Activated naive CD4-positive, alpha-beta T cell treated with anti-CD3 and anti-CD28 coated beads, Interleukin-2, amount 50 U/mL, for 72 hours (primary cell): ENCODE results near the gene GABRD. TPM values are rescaled to one million over a fixed set of nuclear protein-coding genes. Genes with fewer than 3 reads are reported as not detected.

ENCODE experiments used
- ATAC-seq, 2 donors: fragments of 150-1000 bp; cut with Tn5 transposase; 2 replicates each; pipeline ENCODE4 v1.10.0; 2021; ENCODE audit warnings: mild to moderate bottlenecking in 2 of 2, moderate library complexity in 2 of 2
- DNase-seq, 2 donors: peaks; one replicate each; pipeline ENCODE4 v3.0.0; 2021 to 2022; ENCODE audit warnings: low spot score in 2 of 2
- H3K27ac Mint-ChIP-seq, 2 donors: one replicate each; pipeline ENCODE4 v1.8.0; 2022; ENCODE audit warnings: mild to moderate bottlenecking in 2 of 2, mixed read lengths in 2 of 2
- H3K36me3 Mint-ChIP-seq, 2 donors: one replicate each; pipeline ENCODE4 v1.8.0; 2022; ENCODE audit warnings: mixed read lengths in 2 of 2
- H3K9me3 Mint-ChIP-seq, 2 donors: one replicate each; pipeline ENCODE4 v1.8.0; 2022; ENCODE audit warnings: mixed read lengths in 2 of 2
- total RNA-seq, 2 donors: library from RNA; stranded (reverse); gene quantifications; one replicate each; pipeline ENCODE4 v1.2.3, GENCODE V29; 2022

The GABRD gene
- total RNA-seq, 2 donors from 2014 or later = not detected

DNA sequence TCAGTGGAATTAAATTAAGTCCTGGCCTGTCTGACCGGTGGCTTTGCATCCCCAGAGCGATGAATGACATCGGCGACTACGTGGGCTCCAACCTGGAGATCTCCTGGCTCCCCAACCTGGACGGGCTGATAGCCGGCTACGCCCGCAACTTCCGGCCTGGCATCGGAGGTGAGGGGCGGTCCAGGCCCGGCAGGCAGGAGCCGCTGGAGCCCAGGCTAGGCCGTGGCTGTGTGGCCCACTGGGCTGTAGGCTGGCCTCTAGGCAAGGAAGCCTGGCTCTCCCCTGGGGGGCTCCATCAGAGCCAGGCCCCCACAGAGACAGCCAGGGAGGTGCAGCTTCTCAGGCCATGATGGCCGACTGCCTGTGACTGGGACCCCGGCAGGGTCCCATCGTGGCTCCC lies 5.7 kb downstream of the GABRD start:
- DNase-seq (no peak), ATAC-seq (no peak)
- Mint-ChIP-seq H3K9me3 (no peaks in the 10 kb centered on the region), H3K36me3 (no peaks in the 10 kb centered on the region), H3K27ac (no peak overlapping the region)

- Mint-ChIP-seq H3K27ac (no peak overlapping the region), H3K9me3 (no peaks in the 10 kb centered on the region), H3K36me3 (no peaks in the 10 kb centered on the region)
- ATAC-seq = peak; percentile 24 to 57
- no peak for DNase-seq
Observed at GRCh38 chr1:2025491-2025981, 6.4 kb downstream of the GABRD start.

GRCh38 chr1:2027961-2028583 lies 8.9 kb downstream of the GABRD start:
- no peak for DNase-seq
- Mint-ChIP-seq H3K36me3 (no peaks in the 10 kb centered on the region), H3K9me3 (no peaks in the 10 kb centered on the region), H3K27ac (no peak overlapping the region)
- no peak for ATAC-seq

- ATAC-seq (no peak), DNase-seq (no peak)
- Mint-ChIP-seq H3K36me3 (no peaks in the 10 kb centered on the region), H3K27ac (no peak overlapping the region), H3K9me3 (no peaks in the 10 kb centered on the region)
Observed at GRCh38 chr1:2028870-2029560, 9.9 kb downstream of the GABRD start.

- H3K27ac Mint-ChIP-seq = no peak overlapping the region
- ATAC-seq (no peak), DNase-seq (no peak)
- no peaks in the 10 kb centered on the region for H3K36me3 Mint-ChIP-seq
- H3K9me3 Mint-ChIP-seq = no peaks in the 10 kb centered on the region
Observed at GRCh38 chr1:2029561-2029960, 10.4 kb downstream of the GABRD start.

GRCh38 chr1:2030076-2030871 lies 11.1 kb downstream of the GABRD start:
- Mint-ChIP-seq H3K9me3 (no peaks in the 10 kb centered on the region), H3K36me3 (no peaks in the 10 kb centered on the region), H3K27ac (no peak overlapping the region)
- DNase-seq (no peak), ATAC-seq (no peak)

- Mint-ChIP-seq H3K36me3 (no peaks in the 10 kb centered on the region), H3K27ac (no peak overlapping the region), H3K9me3 (no peaks in the 10 kb centered on the region)
- DNase-seq = no peak
- ATAC-seq = no peak
Observed at GRCh38 chr1:2031546-2032540, 12.7 kb downstream of the GABRD start.

- H3K27ac Mint-ChIP-seq = peak overlapping the region in 1 of 2 donors; percentile 65
- no peaks in the 10 kb centered on the region for H3K36me3 Mint-ChIP-seq
Observed at GRCh38 chr1:2032737-2033136, 13.6 kb downstream of the GABRD start.

DNA sequence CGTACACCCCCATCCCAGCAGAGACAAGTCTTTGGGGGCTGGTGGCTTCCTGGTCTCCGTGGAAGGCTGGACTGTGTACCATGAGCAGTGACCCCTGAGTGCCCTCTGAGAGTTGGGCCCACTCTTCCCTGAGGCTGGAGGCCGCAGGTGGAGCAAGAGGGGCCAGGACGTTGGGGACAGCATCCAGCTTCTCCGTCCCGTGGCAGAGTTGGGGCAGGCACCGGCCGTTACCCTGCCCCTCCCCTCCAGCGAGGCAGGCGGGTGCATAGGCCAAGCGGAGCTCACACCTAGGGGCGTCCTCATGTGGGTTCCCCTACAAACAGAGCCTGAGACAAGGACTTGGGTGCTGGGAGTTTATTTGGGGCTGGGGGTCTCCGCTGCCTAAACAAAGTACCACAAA lies 14.0 kb downstream of the GABRD start:
- H3K27ac Mint-ChIP-seq = peak overlapping the region in 1 of 2 donors; percentile 65

More at GRCh38 chr1:2032737-2033136, 13.6 kb downstream of the GABRD start:
- no peaks in the 10 kb centered on the region for H3K9me3 Mint-ChIP-seq
- ATAC-seq (no peak), DNase-seq (no peak)

DNA sequence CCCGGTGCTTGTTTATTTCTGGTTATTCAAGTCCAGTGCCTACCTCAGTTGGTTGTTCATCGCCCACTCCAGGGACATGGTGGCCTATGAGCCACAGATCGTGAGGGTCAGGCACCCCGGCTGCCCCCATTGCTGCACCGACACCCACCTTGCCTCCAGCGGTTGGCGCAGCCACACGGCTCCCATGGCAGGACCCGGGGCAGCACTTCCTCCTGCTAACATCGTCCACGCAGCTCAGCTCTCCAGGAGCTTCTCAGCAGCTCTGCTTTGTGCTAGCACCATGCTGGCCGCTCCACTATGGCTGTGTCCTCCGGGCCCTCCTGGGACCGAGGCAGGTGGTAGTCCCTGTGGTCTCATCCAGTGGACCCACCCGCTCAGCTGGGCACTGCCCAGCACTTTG lies 17.1 kb downstream of the GABRD start:
- H3K9me3 Mint-ChIP-seq = no peaks in the 10 kb centered on the region
- no peak for ATAC-seq
- H3K36me3 Mint-ChIP-seq = no peaks in the 10 kb centered on the region
- DNase-seq = no peak
- H3K27ac Mint-ChIP-seq = no peak overlapping the region

More for the DNA sequence above, 14.0 kb downstream of the GABRD start:
- DNase-seq (no peak), ATAC-seq (no peak)
- Mint-ChIP-seq H3K36me3 (no peaks in the 10 kb centered on the region), H3K9me3 (no peaks in the 10 kb centered on the region)

- H3K27ac Mint-ChIP-seq = no peak overlapping the region
- ATAC-seq = no peak
- no peaks in the 10 kb centered on the region for H3K36me3 Mint-ChIP-seq
- no peak for DNase-seq
- H3K9me3 Mint-ChIP-seq = no peaks in the 10 kb centered on the region
Observed at GRCh38 chr1:2037314-2037979, 18.3 kb downstream of the GABRD start.

- Mint-ChIP-seq H3K36me3 (no peaks in the 10 kb centered on the region), H3K27ac (no peak overlapping the region), H3K9me3 (no peaks in the 10 kb centered on the region)
- ATAC-seq (no peak), DNase-seq (no peak)
Observed at GRCh38 chr1:2038229-2038628, 19.1 kb downstream of the GABRD start.

DNA sequence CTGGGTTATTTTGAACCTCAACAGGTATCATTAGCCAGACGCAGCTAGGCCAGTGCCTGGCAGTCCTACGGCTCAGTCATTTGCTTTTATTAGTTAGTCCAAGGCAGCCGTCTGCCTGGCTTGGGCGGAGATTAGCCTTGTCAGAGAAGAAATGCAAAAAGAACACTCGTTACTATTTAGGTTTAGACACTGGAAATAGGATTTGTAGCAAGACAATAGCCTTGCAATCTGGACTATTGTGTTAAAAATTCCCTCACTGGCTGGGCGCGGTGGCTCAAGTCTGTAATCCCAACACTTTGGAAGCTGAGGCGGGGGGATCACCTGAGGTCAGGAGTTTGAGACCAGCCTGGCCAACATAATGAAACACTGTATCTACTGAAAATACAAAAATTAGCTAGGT lies 20.1 kb downstream of the GABRD start:
- no peak for DNase-seq
- Mint-ChIP-seq H3K9me3 (no peaks in the 10 kb centered on the region), H3K36me3 (no peaks in the 10 kb centered on the region), H3K27ac (no peak overlapping the region)
- ATAC-seq = no peak

GRCh38 chr1:2041305-2041704 lies 22.2 kb downstream of the GABRD start:
- DNase-seq = no peak
- no peaks in the 10 kb centered on the region for H3K36me3 Mint-ChIP-seq
- H3K9me3 Mint-ChIP-seq = no peaks in the 10 kb centered on the region
- ATAC-seq = no peak
- H3K27ac Mint-ChIP-seq = no peak overlapping the region

DNA sequence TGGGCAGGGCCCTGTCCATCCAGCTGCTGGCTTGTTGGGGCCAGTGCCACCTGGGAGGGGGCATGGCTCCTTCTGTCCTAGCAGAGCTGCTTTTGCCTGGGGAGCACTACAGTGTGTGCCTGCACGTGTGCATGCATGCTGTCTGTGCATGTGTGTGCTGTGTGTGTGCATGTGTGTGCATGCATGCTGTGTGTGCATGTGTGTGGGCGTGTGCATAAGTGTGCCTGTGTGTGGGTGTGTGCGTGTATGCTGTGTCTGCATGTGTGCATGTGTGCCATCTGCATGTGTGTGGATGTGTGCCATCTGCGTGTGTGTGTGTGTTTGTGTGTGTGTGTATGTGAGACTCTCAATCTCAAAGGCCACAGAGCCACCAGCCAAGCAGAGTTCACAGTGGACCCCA lies 22.7 kb downstream of the GABRD start:
- ATAC-seq = no peak
- no peaks in the 10 kb centered on the region for H3K9me3 Mint-ChIP-seq
- DNase-seq = no peak
- H3K27ac Mint-ChIP-seq = no peak overlapping the region
- no peaks in the 10 kb centered on the region for H3K36me3 Mint-ChIP-seq
